ENCODE measurements around the gene LMX1B.

LMX1B gene

GRCh38 chr9:126695186-126695585 is 81.5 kb downstream of the LMX1B start:
- no peak for TF ChIP-seq ESRRG (CRISPR knock-in tag; IDR thresholded peaks at IDR 0.05)
- no peak for TF ChIP-seq BACH2 (CRISPR knock-in tag; IDR thresholded peaks at IDR 0.05; ENCODE audit: borderline replicate concordance)
- TF ChIP-seq PATZ1 (CRISPR knock-in tag; IDR thresholded peaks at IDR 0.05; ENCODE audit: borderline replicate concordance) = no peak
- TF ChIP-seq ZNF565 (CRISPR knock-in tag; conservative IDR thresholded peaks at IDR 0.05; ENCODE audit: low read depth) = no peak
- no peak for TF ChIP-seq ZFP30 (CRISPR knock-in tag; IDR thresholded peaks at IDR 0.05)
- TF ChIP-seq ZNF8 (CRISPR knock-in tag; IDR thresholded peaks at IDR 0.05) = no peak
- TF ChIP-seq SNAI2 (CRISPR knock-in tag; IDR thresholded peaks at IDR 0.05) = no peak
- no peak for TF ChIP-seq ZNF70 (CRISPR knock-in tag; IDR thresholded peaks at IDR 0.05)
- TF ChIP-seq TCF4 (CRISPR knock-in tag; IDR thresholded peaks at IDR 0.05; ENCODE audit: borderline replicate concordance) = no peak
- no peak for TF ChIP-seq ARNTL (CRISPR knock-in tag; IDR thresholded peaks at IDR 0.05; ENCODE audit: borderline replicate concordance, low read depth)
- no peak for TF ChIP-seq ISL1 (CRISPR knock-in tag; IDR thresholded peaks at IDR 0.05)
- TF ChIP-seq GLIS3 (CRISPR knock-in tag; IDR thresholded peaks at IDR 0.05) = no peak
- TF ChIP-seq TOX (CRISPR knock-in tag; IDR thresholded peaks at IDR 0.05; ENCODE audit: borderline replicate concordance) = no peak
- ATAC-seq = no peak

- no peak for ATAC-seq
- no peak for TF ChIP-seq BACH2 (CRISPR knock-in tag; IDR thresholded peaks at IDR 0.05; ENCODE audit: borderline replicate concordance)
- TF ChIP-seq TCF4 (CRISPR knock-in tag; IDR thresholded peaks at IDR 0.05; ENCODE audit: borderline replicate concordance) = no peak
- TF ChIP-seq PATZ1 (CRISPR knock-in tag; IDR thresholded peaks at IDR 0.05; ENCODE audit: borderline replicate concordance) = no peak
- TF ChIP-seq ZNF565 (CRISPR knock-in tag; conservative IDR thresholded peaks at IDR 0.05; ENCODE audit: low read depth) = no peak
- no peak for TF ChIP-seq TSHZ2 (CRISPR knock-in tag; IDR thresholded peaks at IDR 0.05)
- TF ChIP-seq RARB (CRISPR knock-in tag; IDR thresholded peaks at IDR 0.05) = no peak
- TF ChIP-seq CSRNP3 (CRISPR knock-in tag; IDR thresholded peaks at IDR 0.05) = no peak
- TF ChIP-seq POU6F1 (CRISPR knock-in tag; IDR thresholded peaks at IDR 0.05; ENCODE audit: borderline replicate concordance, low read depth) = no peak
Observed at GRCh38 chr9:126695701-126696400, 82.1 kb downstream of the LMX1B start.

GRCh38 chr9:126696401-126697145 is 82.8 kb downstream of the LMX1B start:
- TF ChIP-seq RARB (CRISPR knock-in tag; IDR thresholded peaks at IDR 0.05) (no peak), ZFP3 (CRISPR knock-in tag; IDR thresholded peaks at IDR 0.05) (no peak)

More at GRCh38 chr9:126696401-126697145, 82.8 kb downstream of the LMX1B start:
- no peak for ATAC-seq

Measured in SK-N-SH treated with all-trans-retinoic acid at 6 μM for 48 hours (cell line).